Measurements from ENCODE around the gene CRIP2.

DNA sequence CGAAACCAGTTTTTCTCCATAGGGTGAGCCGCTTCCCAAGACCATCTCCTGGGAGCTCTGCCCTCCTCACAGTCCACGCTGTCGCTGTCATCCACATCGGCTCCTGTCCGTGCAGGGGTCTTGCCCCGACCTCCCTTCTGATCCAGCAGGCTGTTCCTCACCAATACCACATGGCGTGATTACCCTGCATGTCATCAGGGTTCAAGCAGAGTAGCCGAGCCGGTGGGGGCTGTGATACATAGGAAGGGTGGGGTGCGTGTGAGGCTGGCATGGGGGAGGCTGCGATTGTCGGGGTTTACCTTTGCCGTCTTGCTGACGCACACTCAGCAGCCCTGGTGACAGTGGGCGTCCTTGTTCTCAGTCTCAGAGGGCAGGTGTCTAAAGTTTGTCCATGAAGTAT lies 33.4 kb downstream of the CRIP2 start:
- no peak for TF ChIP-seq CTCF (IDR thresholded peaks at IDR 0.05)
- TF ChIP-seq POLR2A (IDR thresholded peaks at IDR 0.05) = no peak

Measured in body of pancreas (tissue), 4 donors.